Caco-2 (cell line): Measurements from ENCODE around the gene MED12L. TPM values are rescaled to one million over a fixed set of nuclear protein-coding genes. Genes with fewer than 3 reads are reported as not detected.

Source experiments
- BruUV-seq: library from RNA; stranded (reverse); fragments of 400-500 nt; replicated peaks from 2 replicates; lab custom pipeline; 2021; lab: Mats Ljungman, UMichigan
- CTCF ChIA-PET: fragments of 300-600 bp; sonication (Branson Sonifier 250); formaldehyde crosslinking; loops from one replicate; lab custom pipeline; 2022; ENCODE audit warnings: antibody characterized with exemption; lab: Charles Lee
- POLR2A ChIA-PET: fragments of 300-600 bp; sonication (Branson Sonifier 250); formaldehyde crosslinking; loops from one replicate; lab custom pipeline; 2022; ENCODE audit warnings: antibody characterized with exemption; lab: Charles Lee
- DNase-seq, 2 experiments: peaks; one replicate each; pipeline versions ENCODE4 v3.0.0 to v3.0.0-alpha.2; 2020 to 2022
- H3K27me3 ChIP-seq: replicated peaks from 2 replicates; pipeline ENCODE4 v1.6.0; 2011; ENCODE audit warnings: low read length; ENCODE audit not compliant: control insufficient read depth, insufficient read depth
- H3K36me3 ChIP-seq: 2 replicates; pipeline ENCODE4 v1.5.1; 2011; ENCODE audit warnings: low read length; ENCODE audit not compliant: control insufficient read depth, insufficient read depth
- H3K4me1 ChIP-seq: fragments of 250-450 bp; sonication (Bioruptor Pico); 2 replicates; pipeline ENCODE4 v1.5.1; 2020; ENCODE audit warnings: mild to moderate bottlenecking
- H3K4me3 ChIP-seq: 2 replicates; pipeline ENCODE4 v1.5.1; 2011; ENCODE audit warnings: low read depth, mild to moderate bottlenecking, control low read depth, low read length
- H3K9me3 ChIP-seq: fragments of 250-450 bp; sonication (Bioruptor Pico); 2 replicates; pipeline ENCODE4 v1.5.1; 2020; ENCODE audit warnings: mild to moderate bottlenecking, moderate library complexity
- H3K27ac Mint-ChIP-seq: one replicate; pipeline ENCODE4 v1.8.0; 2022; ENCODE audit warnings: mixed read lengths; ENCODE audit not compliant: unreplicated experiment
- H3K27me3 Mint-ChIP-seq: one replicate; pipeline ENCODE4 v1.8.0; 2022; ENCODE audit warnings: mixed read lengths; ENCODE audit not compliant: insufficient read depth, unreplicated experiment
- H3K36me3 Mint-ChIP-seq: one replicate; pipeline ENCODE4 v1.8.0; 2022; ENCODE audit warnings: mild to moderate bottlenecking, mixed read lengths; ENCODE audit not compliant: insufficient read depth, unreplicated experiment
- H3K4me1 Mint-ChIP-seq: one replicate; pipeline ENCODE4 v1.8.0; 2022; ENCODE audit warnings: low read depth, mixed read lengths; ENCODE audit not compliant: unreplicated experiment
- H3K4me3 Mint-ChIP-seq: one replicate; pipeline ENCODE4 v1.8.0; 2022; ENCODE audit warnings: mild to moderate bottlenecking, moderate library complexity, mixed read lengths; ENCODE audit not compliant: unreplicated experiment
- H3K9me3 Mint-ChIP-seq: one replicate; pipeline ENCODE4 v1.8.0; 2022; ENCODE audit warnings: mixed read lengths; ENCODE audit not compliant: unreplicated experiment
- intact Hi-C: fragments of 100-400 bp; cut with micrococcal nuclease; formaldehyde crosslinking; loops from one replicate; pipeline ENCODE4 v1.10.0; 2022; ENCODE audit not compliant: unreplicated experiment
- total RNA-seq: library from RNA; stranded (reverse); gene quantifications from 2 replicates; pipeline ENCODE4 v1.2.3, GENCODE V29; 2022
- TF ChIP-seq, protein P1 (sequence below), 2 experiments: fragments of 200-600 bp in 1 of 2; IDR thresholded peaks; 1 replicate in 1 of 2; 2 replicates in 1 of 2; pipeline versions ENCODE4 v1.5.1 to v1.8.0; 2011 to 2022; ENCODE audit warnings: antibody characterized with exemption in 1 of 2, control low read depth in 1 of 2, inconsistent platforms in 1 of 2, low read depth in 1 of 2, low read length in 1 of 2, mild to moderate bottlenecking in 1 of 2, moderate library complexity in 1 of 2; ENCODE audit not compliant: insufficient read depth in 1 of 2, severe bottlenecking in 1 of 2, unreplicated experiment in 1 of 2

The MED12L gene
- total RNA-seq, 1 experiment from 2014 or later, result 21.5 TPM

DNA sequence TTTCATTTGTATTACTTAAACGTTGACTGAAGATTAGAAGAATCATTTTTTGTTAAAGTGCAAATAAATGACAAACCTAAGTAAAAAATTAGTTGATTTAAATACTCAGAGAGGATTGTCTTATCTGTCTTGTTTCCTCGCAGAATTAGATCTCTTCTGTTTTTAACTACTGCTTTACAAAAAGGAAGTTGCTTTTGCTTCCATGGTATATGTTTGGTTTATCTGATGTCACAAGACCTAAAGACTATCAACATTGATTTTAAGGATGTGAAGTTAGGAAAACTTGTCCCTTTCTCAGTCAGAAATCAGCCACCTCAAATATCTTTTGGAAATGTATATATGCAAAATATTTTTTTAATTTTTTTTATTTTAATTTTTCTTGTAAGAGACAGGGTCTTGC is 88.9 kb downstream of the MED12L start:
- H3K4me3 Mint-ChIP-seq, result no peak overlapping the region
- peaks cover 15% of the 10 kb centered on the region for H3K36me3 Mint-ChIP-seq
- intact Hi-C loops, result no loop called here

DNA sequence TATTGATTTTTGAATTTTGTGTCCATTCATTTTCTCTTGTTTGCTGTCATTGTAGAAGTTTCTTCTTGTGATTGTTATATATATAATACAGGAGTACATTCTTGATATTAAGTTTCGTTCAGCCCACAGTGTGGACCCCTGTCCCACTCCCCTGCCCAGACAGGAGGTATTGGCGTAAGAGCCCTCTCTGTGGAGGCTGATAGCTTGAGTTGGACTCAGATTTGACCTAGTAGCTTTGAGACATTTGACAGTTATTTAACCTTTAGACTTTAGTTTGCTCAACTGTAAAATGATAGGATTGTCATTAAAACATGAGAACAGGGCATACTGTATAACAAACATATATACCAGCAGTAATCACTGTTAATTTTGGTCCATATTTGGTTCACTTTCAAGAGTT is 90.5 kb downstream of the MED12L start:
- Mint-ChIP-seq H3K36me3 (peaks cover 14% of the 10 kb centered on the region), H3K27ac (no peak overlapping the region), H3K4me3 (no peak overlapping the region), H3K4me1 (peaks cover 13% of the 10 kb centered on the region), H3K9me3 (no peaks in the 10 kb centered on the region), H3K27me3 (no peaks in the 10 kb centered on the region)
- intact Hi-C loops, result no loop called here
- no peak overlapping the region for H3K4me3 ChIP-seq
- ChIA-PET CTCF (no interaction called here), POLR2A (no interaction called here)
- peaks cover 11% of the 10 kb centered on the region for H3K4me1 ChIP-seq
- H3K9me3 ChIP-seq, result no peaks in the 10 kb centered on the region
- H3K36me3 ChIP-seq, result no peaks in the 10 kb centered on the region
- BruUV-seq, result no TSS peak
- DNase-seq, result no peak
- TF ChIP-seq, protein P1, sequence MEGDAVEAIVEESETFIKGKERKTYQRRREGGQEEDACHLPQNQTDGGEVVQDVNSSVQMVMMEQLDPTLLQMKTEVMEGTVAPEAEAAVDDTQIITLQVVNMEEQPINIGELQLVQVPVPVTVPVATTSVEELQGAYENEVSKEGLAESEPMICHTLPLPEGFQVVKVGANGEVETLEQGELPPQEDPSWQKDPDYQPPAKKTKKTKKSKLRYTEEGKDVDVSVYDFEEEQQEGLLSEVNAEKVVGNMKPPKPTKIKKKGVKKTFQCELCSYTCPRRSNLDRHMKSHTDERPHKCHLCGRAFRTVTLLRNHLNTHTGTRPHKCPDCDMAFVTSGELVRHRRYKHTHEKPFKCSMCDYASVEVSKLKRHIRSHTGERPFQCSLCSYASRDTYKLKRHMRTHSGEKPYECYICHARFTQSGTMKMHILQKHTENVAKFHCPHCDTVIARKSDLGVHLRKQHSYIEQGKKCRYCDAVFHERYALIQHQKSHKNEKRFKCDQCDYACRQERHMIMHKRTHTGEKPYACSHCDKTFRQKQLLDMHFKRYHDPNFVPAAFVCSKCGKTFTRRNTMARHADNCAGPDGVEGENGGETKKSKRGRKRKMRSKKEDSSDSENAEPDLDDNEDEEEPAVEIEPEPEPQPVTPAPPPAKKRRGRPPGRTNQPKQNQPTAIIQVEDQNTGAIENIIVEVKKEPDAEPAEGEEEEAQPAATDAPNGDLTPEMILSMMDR (IDR thresholded peaks at IDR 0.05; ENCODE audit: insufficient read depth in 1 of 2, low read depth in 1 of 2, low read length in 1 of 2, severe bottlenecking in 1 of 2, unreplicated experiment in 1 of 2), result no peak
- H3K27me3 ChIP-seq, result no peaks in the 10 kb centered on the region

More for the DNA sequence above, 88.9 kb downstream of the MED12L start:
- Histone ChIP-seq H3K4me1 (peaks cover 11% of the 10 kb centered on the region), H3K4me3 (no peak overlapping the region), H3K9me3 (no peaks in the 10 kb centered on the region), H3K27me3 (no peaks in the 10 kb centered on the region), H3K36me3 (no peaks in the 10 kb centered on the region)
- Mint-ChIP-seq H3K4me1 (peaks cover 13% of the 10 kb centered on the region), H3K27me3 (no peaks in the 10 kb centered on the region), H3K27ac (no peak overlapping the region), H3K9me3 (no peaks in the 10 kb centered on the region)
- TF ChIP-seq, protein P1 (IDR thresholded peaks at IDR 0.05; ENCODE audit: insufficient read depth in 1 of 2, low read depth in 1 of 2, low read length in 1 of 2, severe bottlenecking in 1 of 2, unreplicated experiment in 1 of 2), result no peak
- ChIA-PET POLR2A (no interaction called here), CTCF (no interaction called here)
- no TSS peak for BruUV-seq
- no peak for DNase-seq

DNA sequence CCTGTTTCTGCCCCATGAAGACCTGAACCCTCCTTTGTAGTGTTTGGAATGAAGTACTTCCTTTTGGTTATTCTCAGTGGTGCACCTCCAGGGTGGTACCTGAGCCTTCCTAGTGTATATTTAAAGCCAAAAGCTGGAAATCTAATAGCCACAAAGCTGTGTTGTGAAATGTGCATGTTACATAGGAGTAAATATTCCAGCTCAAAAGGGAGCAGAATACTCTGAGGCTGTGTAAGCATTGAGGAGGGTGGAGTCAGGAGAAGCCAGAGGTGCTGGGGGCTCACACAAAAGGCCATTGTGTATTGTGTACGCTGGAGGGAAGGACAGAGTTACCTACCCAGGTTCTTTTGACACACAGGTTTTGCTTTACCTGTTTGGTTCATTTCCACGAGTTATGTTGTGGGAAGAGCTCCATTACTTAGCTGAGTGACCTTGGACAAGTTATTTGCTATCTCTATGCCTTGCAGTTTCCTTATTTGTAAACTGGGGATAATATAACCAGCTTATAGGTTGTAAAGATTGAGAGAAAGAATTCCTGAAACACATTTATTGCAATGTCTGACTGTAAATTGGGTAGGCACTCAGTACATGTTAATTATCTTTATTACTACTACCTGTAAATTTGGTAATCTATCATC is 92.9 kb downstream of the MED12L start:
- CTCF ChIA-PET, result interaction anchor here (0.8 kb wide), 1 partner anchor 11 kb away, joined by 5 read pairs; no protein-coding TSS in a partner anchor
- H3K27me3 Mint-ChIP-seq, result no peaks in the 10 kb centered on the region
- BruUV-seq, result no TSS peak
- no peaks in the 10 kb centered on the region for H3K9me3 Mint-ChIP-seq
- POLR2A ChIA-PET, result interaction anchor here (0.6 to 0.8 kb wide), 2 partner anchors 18 to 29 kb away, joined by 3 to 5 read pairs; no protein-coding TSS in a partner anchor
- no peak overlapping the region for H3K4me3 Mint-ChIP-seq
- no peak overlapping the region for H3K4me3 ChIP-seq
- H3K36me3 Mint-ChIP-seq, result peaks cover 3% of the 10 kb centered on the region
- peaks cover 11% of the 10 kb centered on the region for H3K4me1 ChIP-seq
- peak; percentile 41 to 43 for DNase-seq
- no peaks in the 10 kb centered on the region for H3K36me3 ChIP-seq
- TF ChIP-seq, protein P1 (IDR thresholded peaks at IDR 0.05; ENCODE audit: insufficient read depth in 1 of 2, low read depth in 1 of 2, low read length in 1 of 2, severe bottlenecking in 1 of 2, unreplicated experiment in 1 of 2), result no peak
- H3K27ac Mint-ChIP-seq, result no peak overlapping the region
- intact Hi-C loops, result no loop called here
- H3K9me3 ChIP-seq, result no peaks in the 10 kb centered on the region
- peaks cover 24% of the 10 kb centered on the region for H3K4me1 Mint-ChIP-seq
- no peaks in the 10 kb centered on the region for H3K27me3 ChIP-seq
